ENCODE results near the gene AFF3.

AFF3 gene

DNA sequence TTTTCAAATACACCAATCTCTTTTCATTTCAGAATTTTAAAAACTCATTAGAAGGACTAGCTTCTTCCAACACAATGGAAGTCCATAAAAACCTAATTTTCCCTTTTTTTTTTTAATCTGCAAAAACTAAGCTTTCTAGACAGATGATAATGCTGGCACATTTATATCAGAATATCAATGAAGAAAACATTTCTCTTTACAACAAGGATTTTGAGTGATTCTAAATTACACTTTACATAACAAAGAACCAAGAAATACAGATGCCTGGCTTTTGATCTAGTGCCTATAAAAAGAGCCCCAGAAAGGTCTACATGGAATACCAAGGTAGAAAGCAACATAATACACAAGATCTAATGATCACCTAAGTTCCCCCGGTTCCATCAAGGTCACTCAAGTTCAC lies 108.0 kb downstream of the AFF3 start:
- Mint-ChIP-seq H3K4me3 (no peak overlapping the region), H3K9me3 (no peaks in the 10 kb centered on the region), H3K27ac (no peak overlapping the region), H3K4me1 (peaks cover 3% of the 10 kb centered on the region), H3K27me3 (ENCODE audit: low read depth, poor library complexity) (peaks cover 2% of the 10 kb centered on the region), H3K36me3 (ENCODE audit: low read depth) (peaks cover 18% of the 10 kb centered on the region)
- TF ChIP-seq, protein P1, sequence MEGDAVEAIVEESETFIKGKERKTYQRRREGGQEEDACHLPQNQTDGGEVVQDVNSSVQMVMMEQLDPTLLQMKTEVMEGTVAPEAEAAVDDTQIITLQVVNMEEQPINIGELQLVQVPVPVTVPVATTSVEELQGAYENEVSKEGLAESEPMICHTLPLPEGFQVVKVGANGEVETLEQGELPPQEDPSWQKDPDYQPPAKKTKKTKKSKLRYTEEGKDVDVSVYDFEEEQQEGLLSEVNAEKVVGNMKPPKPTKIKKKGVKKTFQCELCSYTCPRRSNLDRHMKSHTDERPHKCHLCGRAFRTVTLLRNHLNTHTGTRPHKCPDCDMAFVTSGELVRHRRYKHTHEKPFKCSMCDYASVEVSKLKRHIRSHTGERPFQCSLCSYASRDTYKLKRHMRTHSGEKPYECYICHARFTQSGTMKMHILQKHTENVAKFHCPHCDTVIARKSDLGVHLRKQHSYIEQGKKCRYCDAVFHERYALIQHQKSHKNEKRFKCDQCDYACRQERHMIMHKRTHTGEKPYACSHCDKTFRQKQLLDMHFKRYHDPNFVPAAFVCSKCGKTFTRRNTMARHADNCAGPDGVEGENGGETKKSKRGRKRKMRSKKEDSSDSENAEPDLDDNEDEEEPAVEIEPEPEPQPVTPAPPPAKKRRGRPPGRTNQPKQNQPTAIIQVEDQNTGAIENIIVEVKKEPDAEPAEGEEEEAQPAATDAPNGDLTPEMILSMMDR (IDR thresholded peaks at IDR 0.05): no peak
- DNase-seq: no peak

GRCh38 chr2:100033976-100034375 lies 108.4 kb downstream of the AFF3 start:
- Mint-ChIP-seq H3K4me1 (peaks cover 8% of the 10 kb centered on the region), H3K4me3 (no peak overlapping the region), H3K36me3 (ENCODE audit: low read depth) (peaks cover 19% of the 10 kb centered on the region), H3K27ac (no peak overlapping the region), H3K27me3 (ENCODE audit: low read depth, poor library complexity) (peaks cover 2% of the 10 kb centered on the region), H3K9me3 (no peaks in the 10 kb centered on the region)
- TF ChIP-seq, protein P1 (IDR thresholded peaks at IDR 0.05): no peak
- DNase-seq: no peak

- Mint-ChIP-seq H3K27ac (no peak overlapping the region), H3K36me3 (ENCODE audit: low read depth) (peaks cover 30% of the 10 kb centered on the region), H3K4me1 (peaks cover 8% of the 10 kb centered on the region), H3K4me3 (no peak overlapping the region), H3K27me3 (ENCODE audit: low read depth, poor library complexity) (peaks cover 2% of the 10 kb centered on the region), H3K9me3 (peaks cover 9% of the 10 kb centered on the region)
- no peak for DNase-seq
- TF ChIP-seq, protein P1 (IDR thresholded peaks at IDR 0.05): no peak
Measured at GRCh38 chr2:100031604-100032003, 110.8 kb downstream of the AFF3 start.

DNA sequence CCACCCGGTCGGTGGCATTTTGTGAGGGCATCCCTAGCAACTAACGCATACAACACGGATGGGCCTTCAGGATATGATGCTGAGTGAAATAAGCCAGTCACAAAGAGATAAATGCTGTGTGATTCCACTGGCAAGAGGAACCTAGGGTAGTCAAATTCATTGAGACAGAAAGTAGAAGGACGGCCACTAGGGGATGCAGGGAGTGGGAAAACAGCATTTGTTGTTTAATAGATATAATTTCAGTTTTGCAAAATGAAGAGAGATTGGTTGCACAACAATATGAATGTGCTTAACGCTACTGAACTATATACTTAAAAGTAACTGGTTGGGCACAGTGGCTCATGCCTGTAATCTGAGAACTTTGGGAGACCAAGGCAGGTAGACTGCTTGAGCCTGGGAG lies 112.9 kb downstream of the AFF3 start:
- H3K36me3 Mint-ChIP-seq (ENCODE audit: low read depth): peaks cover 52% of the 10 kb centered on the region
- H3K9me3 Mint-ChIP-seq: peaks cover 27% of the 10 kb centered on the region

DNA sequence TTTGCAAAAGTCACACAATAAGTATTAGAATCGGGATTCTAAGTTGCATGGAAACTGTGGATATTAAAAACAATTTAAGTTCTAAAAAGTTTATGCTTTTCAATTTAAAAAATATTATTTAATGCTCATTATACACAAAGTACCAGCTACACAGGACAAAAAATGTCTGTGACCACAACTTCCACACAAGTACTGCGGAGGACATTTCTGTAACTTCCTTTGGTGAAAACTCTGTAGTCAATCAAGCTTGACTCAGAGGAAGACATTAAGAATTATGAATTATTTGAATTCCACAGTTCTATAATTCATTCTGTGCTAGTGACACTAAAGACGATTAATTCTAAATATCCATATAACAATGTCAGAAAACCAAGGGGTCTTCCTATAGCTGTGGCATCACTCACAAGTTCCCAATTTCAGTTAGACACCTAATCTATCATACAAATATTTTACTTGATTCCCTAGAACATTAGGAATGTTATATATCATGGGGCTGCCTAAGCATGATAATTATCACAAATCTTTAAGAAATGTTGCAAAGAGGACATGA lies 120.5 kb downstream of the AFF3 start:
- H3K27ac Mint-ChIP-seq: no peak overlapping the region
- H3K27me3 Mint-ChIP-seq (ENCODE audit: low read depth, poor library complexity): no peaks in the 10 kb centered on the region
- DNase-seq: no peak
- H3K36me3 Mint-ChIP-seq (ENCODE audit: low read depth): peaks cover 55% of the 10 kb centered on the region
- TF ChIP-seq, protein P1 (IDR thresholded peaks at IDR 0.05): no peak
- H3K4me3 Mint-ChIP-seq: no peak overlapping the region
- H3K4me1 Mint-ChIP-seq: peaks cover 34% of the 10 kb centered on the region
- H3K9me3 Mint-ChIP-seq: peaks cover 20% of the 10 kb centered on the region

More for the DNA sequence above, 112.9 kb downstream of the AFF3 start:
- no peak overlapping the region for H3K27ac Mint-ChIP-seq
- TF ChIP-seq, protein P1 (IDR thresholded peaks at IDR 0.05): no peak
- peaks cover 8% of the 10 kb centered on the region for H3K4me1 Mint-ChIP-seq
- peaks cover 2% of the 10 kb centered on the region for H3K27me3 Mint-ChIP-seq (ENCODE audit: low read depth, poor library complexity)
- no peak overlapping the region for H3K4me3 Mint-ChIP-seq
- DNase-seq: no peak

- Mint-ChIP-seq H3K4me3 (no peak overlapping the region), H3K27me3 (ENCODE audit: low read depth, poor library complexity) (no peaks in the 10 kb centered on the region), H3K27ac (peak overlapping the region; percentile 65), H3K36me3 (ENCODE audit: low read depth) (peaks cover 32% of the 10 kb centered on the region), H3K4me1 (peaks cover 35% of the 10 kb centered on the region), H3K9me3 (no peaks in the 10 kb centered on the region)
- no peak for DNase-seq
- TF ChIP-seq, protein P1 (IDR thresholded peaks at IDR 0.05): no peak
Measured at GRCh38 chr2:100019499-100019898, 122.9 kb downstream of the AFF3 start.
